Activated T-cell treated with anti-CD3 and anti-CD28 coated beads for 24 hours (primary cell): ENCODE measurements around the gene LHFPL3.
A peak's percentile ranks its signal among the peaks of the same experiment; 100 is the strongest.
"Not testable (repeated sequence)": the region's sequence is repeated elsewhere in the genome, so short reads cannot be mapped to it uniquely, and the experiment has no call there.

ENCODE experiments used
- DNase-seq: peaks from one replicate; pipeline ENCODE4 v3.0.0-alpha.2; 2020; ENCODE audit warnings: low read depth

Gene LHFPL3

GRCh38 chr7:104935276-104935675 is 606.9 kb downstream of the LHFPL3 start:
- DNase-seq: no peak

- no peak for DNase-seq
These were observed 608.1 kb downstream of the LHFPL3 start for GRCh38 chr7:104936546-104936945.

DNA sequence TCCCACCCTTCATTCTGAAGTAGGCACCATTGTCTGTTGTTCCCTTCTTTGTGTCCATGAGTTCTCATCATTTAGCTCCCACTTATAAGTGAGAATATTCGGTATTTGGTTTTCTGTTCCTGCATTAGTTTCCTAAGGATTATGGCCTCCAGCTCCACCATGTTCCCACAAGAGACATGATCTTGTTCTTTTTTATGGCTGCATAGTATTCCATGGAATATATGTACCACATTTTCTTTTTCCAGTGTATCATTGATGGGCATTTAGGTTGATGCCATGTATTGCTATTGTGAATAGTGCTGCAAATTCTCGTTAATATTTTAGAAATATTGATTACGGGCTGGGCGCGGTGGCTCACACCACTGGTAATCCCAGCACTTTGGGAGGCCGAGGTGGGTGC is 609.1 kb downstream of the LHFPL3 start:
- DNase-seq: not testable (repeated sequence)

- DNase-seq: no peak
These were observed 610.5 kb downstream of the LHFPL3 start for GRCh38 chr7:104938741-104939390.

DNA sequence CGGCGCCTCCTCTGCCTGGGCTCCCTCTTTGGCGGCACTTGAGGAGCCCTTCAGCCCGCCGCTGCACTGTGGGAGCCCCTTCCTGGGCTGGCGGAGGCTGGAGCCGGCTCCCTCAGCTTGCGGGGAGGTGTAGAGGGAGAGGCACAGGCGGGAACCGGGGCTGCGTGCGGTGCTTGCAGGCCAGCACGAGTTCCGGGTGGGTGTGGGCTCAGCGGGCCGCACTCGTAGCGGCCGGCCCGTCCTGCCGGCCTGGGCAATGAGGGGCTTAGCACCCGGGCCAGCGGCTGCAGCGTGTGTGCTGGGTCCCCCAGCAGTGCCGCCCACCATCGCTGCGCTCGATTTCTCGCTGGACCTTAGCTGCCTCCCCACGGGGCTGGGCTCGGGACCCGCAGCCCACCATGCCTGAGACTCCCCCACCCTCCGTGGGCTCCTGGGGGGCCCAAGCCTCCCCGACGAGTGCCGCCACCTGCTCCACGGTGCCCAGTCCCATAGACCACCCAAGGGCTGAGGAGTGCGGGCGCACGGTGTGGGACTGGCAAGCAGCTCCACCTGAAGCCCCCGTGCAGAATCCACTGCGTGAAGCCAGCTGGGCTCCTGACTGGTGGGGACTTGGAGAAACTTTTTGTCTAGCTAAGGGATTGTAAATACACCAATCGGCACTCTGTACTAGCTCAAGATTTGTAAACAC is 611.8 kb downstream of the LHFPL3 start:
- DNase-seq: no peak

DNA sequence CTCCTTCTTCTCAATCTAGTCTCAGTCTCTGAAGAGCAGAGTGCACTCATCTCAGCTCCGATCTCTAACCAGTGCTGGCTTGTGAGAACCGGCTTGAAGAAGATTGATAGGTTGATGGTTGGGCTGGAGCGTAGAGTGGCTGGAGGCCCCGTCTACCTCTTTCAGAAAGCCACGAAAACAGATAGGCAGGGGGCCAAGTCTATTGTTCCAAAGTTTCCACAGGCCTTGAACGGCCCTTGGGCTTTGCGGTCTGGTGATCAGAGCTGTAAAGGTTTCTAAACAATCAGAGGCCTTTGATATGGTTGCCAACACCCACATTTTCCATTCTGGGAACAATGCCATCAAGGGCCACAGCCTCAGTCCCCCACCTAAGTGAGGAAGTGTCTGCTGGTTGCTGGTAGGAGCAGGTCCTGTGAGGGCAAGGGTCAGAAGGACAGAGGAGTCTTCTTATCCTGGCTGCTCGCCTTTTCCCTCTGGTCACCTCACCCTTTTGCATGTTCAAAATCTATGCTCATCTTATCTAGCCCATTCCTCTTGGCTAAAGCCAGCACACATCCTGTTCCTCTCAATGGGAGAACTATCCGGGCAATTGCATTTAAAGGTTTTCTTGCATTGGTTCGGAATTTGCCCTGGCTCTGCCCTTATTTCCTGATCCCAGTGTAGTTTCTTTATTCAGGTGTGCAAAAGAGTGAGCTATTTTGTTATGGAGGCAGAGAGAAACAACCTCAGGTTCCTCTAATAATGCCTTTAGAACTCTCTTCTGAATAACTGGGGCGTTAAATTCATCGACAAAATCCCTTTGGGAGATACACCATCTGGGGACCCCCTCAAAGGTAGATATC is 615.3 kb downstream of the LHFPL3 start:
- peak; percentile 61 for DNase-seq

- DNase-seq: no peak
These were observed 617.2 kb downstream of the LHFPL3 start for GRCh38 chr7:104945599-104945956.

DNA sequence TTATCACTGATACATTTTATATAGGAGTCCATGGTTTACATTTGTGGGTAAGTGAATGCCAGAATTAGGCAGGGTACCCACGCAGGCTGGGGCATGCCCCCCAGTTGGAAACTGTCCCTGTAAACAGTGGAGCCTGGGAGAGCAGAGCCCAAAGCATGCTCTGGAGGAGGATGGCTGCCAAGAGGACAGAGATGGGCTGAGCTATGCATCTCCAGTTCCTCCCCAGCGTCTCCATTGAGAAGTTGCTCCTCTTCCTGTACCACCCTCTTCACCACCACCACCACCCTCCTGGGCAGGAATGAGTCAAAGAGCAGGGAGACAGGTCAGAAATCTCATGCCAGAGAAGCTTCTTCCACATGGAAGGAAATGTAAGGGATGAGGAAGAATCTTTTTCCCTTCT is 617.9 kb downstream of the LHFPL3 start:
- no peak for DNase-seq

- DNase-seq: no peak
These were observed 621.6 kb downstream of the LHFPL3 start for GRCh38 chr7:104950006-104950405.

- no peak for DNase-seq
These were observed 622.4 kb downstream of the LHFPL3 start for GRCh38 chr7:104950754-104951153.

- no peak for DNase-seq
These were observed 623.1 kb downstream of the LHFPL3 start for GRCh38 chr7:104951546-104951945.

GRCh38 chr7:104955276-104955675 is 626.9 kb downstream of the LHFPL3 start:
- no peak for DNase-seq
